ENCODE data around the gene MMP15.
"Not testable (repeated sequence)": the region's sequence is repeated elsewhere in the genome, so short reads cannot be mapped to it uniquely, and the experiment has no call there.

Gene MMP15

DNA sequence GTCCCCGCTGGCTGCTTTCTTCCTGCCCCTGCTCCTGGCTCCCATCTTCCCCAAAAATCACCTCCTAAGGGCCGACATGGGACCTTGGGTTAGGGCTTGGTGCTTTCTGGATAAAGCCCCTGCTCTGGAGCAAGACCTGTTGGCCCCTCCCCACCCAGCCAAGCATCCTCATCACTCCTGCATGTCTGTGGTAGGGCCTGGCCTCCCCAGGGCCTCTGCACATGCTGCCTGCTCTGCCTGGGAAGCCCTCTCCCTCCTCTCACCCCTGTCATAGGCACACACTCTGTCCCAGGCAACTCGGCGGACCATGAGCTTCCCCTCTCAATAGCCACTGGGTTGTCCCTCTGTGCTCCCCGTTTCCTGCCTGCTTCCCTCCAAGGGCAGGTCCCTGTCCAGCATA, 68.5 kb downstream of the MMP15 start:
- no peak for DNase-seq

DNA sequence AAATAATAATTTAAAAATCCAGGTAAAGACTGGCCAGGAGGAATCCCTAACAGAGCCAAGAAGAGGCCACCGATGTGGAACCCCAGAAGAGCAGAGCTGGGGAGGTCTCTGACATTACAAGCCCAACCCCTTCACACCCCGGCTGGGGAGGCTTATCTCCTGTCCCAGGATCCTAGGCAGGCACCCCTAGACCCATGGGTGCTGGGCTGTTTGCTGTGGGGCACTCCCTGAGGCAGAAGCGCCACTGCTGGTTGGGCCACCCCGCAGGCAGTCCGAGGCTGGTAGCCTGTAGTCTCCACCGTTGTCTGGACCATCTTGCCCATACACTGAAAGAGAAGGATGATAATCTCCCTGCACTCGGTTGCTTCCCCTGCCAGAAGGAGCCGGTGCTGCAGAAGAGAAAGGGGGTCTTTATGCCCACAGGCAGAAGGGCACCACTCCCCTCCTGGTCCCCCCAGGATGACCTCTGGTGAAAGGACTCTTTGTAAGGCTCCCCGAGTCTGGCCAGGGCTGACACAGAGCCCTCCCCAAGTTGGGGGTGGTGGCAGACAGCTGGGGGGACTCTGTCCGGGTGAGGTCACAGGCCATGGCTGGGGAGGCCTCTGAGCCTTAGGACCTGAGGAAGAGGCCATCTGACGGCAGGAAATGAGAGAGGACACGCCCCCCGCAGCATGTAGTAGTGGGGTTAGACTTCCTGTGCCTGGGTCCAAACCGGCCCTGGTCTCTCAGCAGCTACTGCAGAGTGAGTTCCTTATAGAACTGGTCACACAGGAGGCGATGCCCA, 69.4 kb downstream of the MMP15 start:
- DNase-seq = no peak

DNA sequence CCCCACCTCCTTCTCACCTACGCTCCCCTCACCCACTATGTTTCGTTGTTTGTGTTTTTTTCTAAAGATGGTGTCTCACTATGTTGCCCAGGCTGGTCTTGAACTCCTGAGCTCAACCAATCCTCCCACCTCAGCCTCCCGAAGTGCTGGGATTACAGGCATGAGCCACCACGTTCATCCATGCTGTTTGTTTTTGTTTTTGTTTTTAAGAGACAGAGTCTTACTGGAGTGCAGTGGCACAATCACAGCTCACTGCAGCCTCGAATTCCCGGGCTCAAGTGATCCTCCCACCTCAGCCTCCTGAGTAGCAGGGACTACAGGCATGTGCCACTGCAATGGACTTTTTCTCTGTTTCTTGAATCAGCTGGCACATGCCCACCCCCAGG, 70.0 kb downstream of the MMP15 start:
- DNase-seq = not testable (repeated sequence)

DNA sequence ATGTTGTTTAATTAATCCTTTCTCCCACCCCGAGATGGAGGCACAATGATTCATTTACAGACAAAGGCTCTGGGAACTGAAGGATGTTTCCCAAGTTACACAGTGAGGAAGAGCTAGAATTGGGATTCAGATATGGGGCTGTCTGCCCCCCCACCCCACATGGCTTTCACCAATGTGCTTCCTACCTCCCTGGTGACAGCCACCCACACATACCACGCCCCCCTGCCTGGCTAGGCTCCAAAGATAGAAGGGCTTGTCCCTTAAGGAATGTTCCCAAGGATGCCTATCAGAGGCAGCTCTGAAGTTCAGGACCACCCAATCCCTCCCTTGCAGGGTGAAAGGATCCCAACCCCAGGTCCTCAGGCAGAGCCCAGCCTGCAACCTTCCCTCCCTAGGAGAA, 70.7 kb downstream of the MMP15 start:
- no peak for DNase-seq
